Hepatocyte (in vitro differentiated cells): ENCODE data around the gene PPHLN1. TPM values are rescaled to one million over a fixed set of nuclear protein-coding genes. Genes with fewer than 3 reads are reported as not detected.

Source experiments
- DNase-seq: peaks from one replicate; pipeline ENCODE4 v3.0.0-alpha.2; 2016; ENCODE audit warnings: low spot score
- H2AFZ ChIP-seq: fragments of 200-600 bp; sonication (generic); 2 replicates; pipeline ENCODE4 v1.6.0; 2016; ENCODE audit warnings: antibody characterized with exemption, mild to moderate bottlenecking
- H3K27ac ChIP-seq: fragments of 200-600 bp; sonication (generic); 2 replicates; pipeline ENCODE4 v1.5.1; 2016; ENCODE audit warnings: mild to moderate bottlenecking
- H3K27me3 ChIP-seq: fragments of 200-600 bp; sonication (generic); 2 replicates; pipeline ENCODE4 v1.6.1; 2016
- H3K36me3 ChIP-seq: fragments of 200-600 bp; sonication (generic); replicated peaks from 2 replicates; pipeline ENCODE4 v1.5.1; 2016; ENCODE audit warnings: low read depth; ENCODE audit not compliant: insufficient read depth
- H3K4me1 ChIP-seq: fragments of 200-600 bp; sonication (generic); 2 replicates; pipeline ENCODE4 v1.5.1; 2016; ENCODE audit warnings: mild to moderate bottlenecking, moderate library complexity; ENCODE audit not compliant: insufficient read depth
- H3K4me2 ChIP-seq: fragments of 200-600 bp; sonication (generic); 2 replicates; pipeline ENCODE4 v1.6.0; 2016
- H3K4me3 ChIP-seq: fragments of 200-600 bp; sonication (generic); 2 replicates; pipeline ENCODE4 v1.5.1; 2016; ENCODE audit warnings: mild to moderate bottlenecking
- H3K79me2 ChIP-seq: fragments of 200-600 bp; sonication (generic); 2 replicates; pipeline ENCODE4 v1.6.0; 2017; ENCODE audit warnings: mild to moderate bottlenecking
- H3K9me2 ChIP-seq: fragments of 200-600 bp; sonication (generic); replicated peaks from 2 replicates; pipeline ENCODE4 v1.6.0; 2017; ENCODE audit warnings: mild to moderate bottlenecking; ENCODE audit not compliant: insufficient read depth
- H3K9me3 ChIP-seq: fragments of 200-600 bp; sonication (generic); 2 replicates; pipeline ENCODE4 v1.5.1; 2016; ENCODE audit warnings: low read depth, mild to moderate bottlenecking
- H4K20me1 ChIP-seq: fragments of 200-600 bp; sonication (generic); 2 replicates; pipeline ENCODE4 v1.6.0; 2016; ENCODE audit warnings: mild to moderate bottlenecking; ENCODE audit not compliant: insufficient read depth, poor library complexity, severe bottlenecking
- CTCF ChIP-seq: fragments of 200-600 bp; sonication (generic); IDR thresholded peaks from 2 replicates; pipeline ENCODE4 v1.5.1; 2016; ENCODE audit warnings: antibody characterized with exemption, mild to moderate bottlenecking; ENCODE audit not compliant: poor library complexity
- EZH2 ChIP-seq: fragments of 200-600 bp; sonication (generic); IDR thresholded peaks from 2 replicates; pipeline ENCODE4 v1.6.1; 2016; ENCODE audit warnings: antibody characterized with exemption, mild to moderate bottlenecking, borderline replicate concordance
- EZH2phosphoT487 ChIP-seq: fragments of 200-600 bp; sonication (generic); IDR thresholded peaks from one replicate; pipeline ENCODE4 v1.6.1; 2018; ENCODE audit warnings: antibody characterized with exemption, mild to moderate bottlenecking, low read depth, moderate library complexity; ENCODE audit not compliant: unreplicated experiment, severe bottlenecking
- WGBS: methylation state at CpG from one replicate; pipeline ENCODE4 v1.1.6; 2016; ENCODE audit warnings: low lambda C conversion rate; ENCODE audit errors: missing lambda C conversion rate; 5-methylcytosine and 5-hydroxymethylcytosine counted together
- polyA plus RNA-seq: library from polyadenylated mRNA; unstranded; fragments of >200 nt; fragmentation: Nextera tagmentation; extraction: Ambion mirVana; gene quantifications from 2 replicates; pipeline ENCODE4 v1.2.1, GENCODE V29; 2016
- total RNA-seq: library from RNA; depleted of rRNA; stranded (reverse); fragments of >200 nt; gene quantifications from 2 replicates; pipeline ENCODE4 v1.2.3, GENCODE V29; 2014

Gene PPHLN1
- total and polyA plus RNA-seq, 2 experiments from 2014 or later = 38.1 to 65.4 TPM

- no peaks in the 10 kb centered on the region for H3K36me3 ChIP-seq
- no peaks in the 10 kb centered on the region for H3K9me2 ChIP-seq
- no peaks in the 10 kb centered on the region for H4K20me1 ChIP-seq
- no peaks in the 10 kb centered on the region for H3K27me3 ChIP-seq
- no peaks in the 10 kb centered on the region for H3K4me1 ChIP-seq
- TF ChIP-seq EZH2 = no peak
- H3K9me3 ChIP-seq = no peaks in the 10 kb centered on the region
- H2AFZ ChIP-seq = no peak overlapping the region
- no peak overlapping the region for H3K4me2 ChIP-seq
- DNase-seq = no peak
- no peak overlapping the region for H3K4me3 ChIP-seq
- 90% methylated on average over 8 of the region's 8 CpGs for WGBS
- H3K27ac ChIP-seq = no peak overlapping the region
- H3K79me2 ChIP-seq = no peaks in the 10 kb centered on the region
Observed at GRCh38 chr12:42442888-42443287, 116.9 kb downstream of the PPHLN1 start.

GRCh38 chr12:42444192-42444943, 118.4 kb downstream of the PPHLN1 start:
- no peak overlapping the region for H3K4me3 ChIP-seq
- H3K36me3 ChIP-seq = no peaks in the 10 kb centered on the region
- H3K27ac ChIP-seq = no peak overlapping the region
- TF ChIP-seq EZH2 (no peak), CTCF (no peak), EZH2phosphoT487 (no peak)
- no peaks in the 10 kb centered on the region for H3K4me1 ChIP-seq
- 85% methylated on average over 7 of the region's 7 CpGs for WGBS
- no peak overlapping the region for H3K4me2 ChIP-seq
- no peaks in the 10 kb centered on the region for H4K20me1 ChIP-seq
- DNase-seq = no peak
- H3K79me2 ChIP-seq = no peaks in the 10 kb centered on the region
- H2AFZ ChIP-seq = no peak overlapping the region
- no peaks in the 10 kb centered on the region for H3K27me3 ChIP-seq
- no peaks in the 10 kb centered on the region for H3K9me3 ChIP-seq
- H3K9me2 ChIP-seq = no peaks in the 10 kb centered on the region

- no peaks in the 10 kb centered on the region for H3K9me3 ChIP-seq
- no peaks in the 10 kb centered on the region for H3K9me2 ChIP-seq
- H3K79me2 ChIP-seq = no peaks in the 10 kb centered on the region
- H2AFZ ChIP-seq = no peak overlapping the region
- H3K27me3 ChIP-seq = no peaks in the 10 kb centered on the region
- no peak overlapping the region for H3K4me2 ChIP-seq
- no peaks in the 10 kb centered on the region for H4K20me1 ChIP-seq
- 94% methylated on average over 16 of the region's 16 CpGs for WGBS
- no peak overlapping the region for H3K4me3 ChIP-seq
- no peaks in the 10 kb centered on the region for H3K4me1 ChIP-seq
- no peaks in the 10 kb centered on the region for H3K36me3 ChIP-seq
- no peak for TF ChIP-seq CTCF
- no peak for TF ChIP-seq EZH2phosphoT487
- no peak for TF ChIP-seq EZH2
- no peak for DNase-seq
- no peak overlapping the region for H3K27ac ChIP-seq
Observed at GRCh38 chr12:42445891-42446290, 119.9 kb downstream of the PPHLN1 start.

- Histone ChIP-seq H2AFZ (no peak overlapping the region), H3K27me3 (no peaks in the 10 kb centered on the region), H3K9me3 (no peaks in the 10 kb centered on the region), H3K4me3 (no peak overlapping the region), H3K36me3 (no peaks in the 10 kb centered on the region), H4K20me1 (no peaks in the 10 kb centered on the region), H3K9me2 (no peaks in the 10 kb centered on the region), H3K79me2 (no peaks in the 10 kb centered on the region), H3K4me2 (no peak overlapping the region), H3K4me1 (no peaks in the 10 kb centered on the region), H3K27ac (no peak overlapping the region)
- DNase-seq = no peak
- WGBS = 64% methylated on average over 6 of the region's 6 CpGs
- TF ChIP-seq EZH2phosphoT487 (no peak), CTCF (no peak), EZH2 (no peak)
Observed at GRCh38 chr12:42446761-42447160, 120.8 kb downstream of the PPHLN1 start.
